Measurements from ENCODE around the gene SH3GL2. TPM values are rescaled to one million over a fixed set of nuclear protein-coding genes. Genes with fewer than 3 reads are reported as not detected.

SH3GL2 gene
- total and polyA plus RNA-seq, 2 donors (not counting 3 experiments of a cell fraction or from before 2014, with no cell fraction given) = 0.12 TPM; not detected in 1

- Histone ChIP-seq H3K79me2 (ENCODE audit: control insufficient read depth, insufficient read depth, low read length) (no peaks in the 10 kb centered on the region), H3K4me3 (replicated peaks in 1 of 3; ENCODE audit: insufficient read depth in 1 of 3, low read depth in 1 of 3, low read length in 3 of 3) (no peak overlapping the region), H3K4me1 (ENCODE audit: control insufficient read depth, extremely low read depth, insufficient read depth, low read length) (no peaks in the 10 kb centered on the region), H3K9ac (replicated peaks; ENCODE audit: extremely low read depth, insufficient read depth, low read length) (no peak overlapping the region), H3K4me2 (ENCODE audit: insufficient read depth, low read length) (no peak overlapping the region), H3K27me3 (ENCODE audit: control insufficient read depth in 2 of 2, insufficient read depth in 2 of 2, low read length in 2 of 2) (no peaks in the 10 kb centered on the region), H4K20me1 (replicated peaks; ENCODE audit: control insufficient read depth, extremely low read depth, insufficient read depth, low read length) (no peaks in the 10 kb centered on the region), H2AFZ (ENCODE audit: low read depth, low read length) (no peak overlapping the region), H3K9me3 (replicated peaks; ENCODE audit: control insufficient read depth, insufficient read depth, low read length) (no peaks in the 10 kb centered on the region), H3K36me3 (ENCODE audit: control insufficient read depth in 2 of 2, extremely low read depth in 1 of 2, insufficient read depth in 2 of 2, low read length in 2 of 2) (no peaks in the 10 kb centered on the region), H3K9me1 (replicated peaks; ENCODE audit: control insufficient read depth, extremely low read depth, insufficient read depth, low read length) (no peaks in the 10 kb centered on the region), H3K27ac (ENCODE audit: insufficient read depth, low read depth, low read length) (no peak overlapping the region)
- FAIRE-seq (no peak), DNase-seq (ENCODE audit: low read depth, low spot score) (no peak)
- dilution Hi-C loops (cut with MboI; ENCODE audit: extremely low pct_ligation_motif_present, low sequenced_read_pairs) = no loop called here
- intact Hi-C loops (cut with micrococcal nuclease) = no loop called here
- ChIA-PET POLR2A (no interaction called here), CTCF (interaction anchor here (1.4 kb wide), 1 partner anchor 10 kb away, joined by 3 read pairs; no protein-coding TSS in a partner anchor)
- TF ChIP-seq POLR2A (IDR thresholded peaks at IDR 0.05; ENCODE audit: low read depth, low read length) = no peak
- no peak for TF ChIP-seq GATA2 (IDR thresholded peaks at IDR 0.05; ENCODE audit: insufficient read depth, insufficient read length, low read depth, low read length)
- TF ChIP-seq, protein P1, sequence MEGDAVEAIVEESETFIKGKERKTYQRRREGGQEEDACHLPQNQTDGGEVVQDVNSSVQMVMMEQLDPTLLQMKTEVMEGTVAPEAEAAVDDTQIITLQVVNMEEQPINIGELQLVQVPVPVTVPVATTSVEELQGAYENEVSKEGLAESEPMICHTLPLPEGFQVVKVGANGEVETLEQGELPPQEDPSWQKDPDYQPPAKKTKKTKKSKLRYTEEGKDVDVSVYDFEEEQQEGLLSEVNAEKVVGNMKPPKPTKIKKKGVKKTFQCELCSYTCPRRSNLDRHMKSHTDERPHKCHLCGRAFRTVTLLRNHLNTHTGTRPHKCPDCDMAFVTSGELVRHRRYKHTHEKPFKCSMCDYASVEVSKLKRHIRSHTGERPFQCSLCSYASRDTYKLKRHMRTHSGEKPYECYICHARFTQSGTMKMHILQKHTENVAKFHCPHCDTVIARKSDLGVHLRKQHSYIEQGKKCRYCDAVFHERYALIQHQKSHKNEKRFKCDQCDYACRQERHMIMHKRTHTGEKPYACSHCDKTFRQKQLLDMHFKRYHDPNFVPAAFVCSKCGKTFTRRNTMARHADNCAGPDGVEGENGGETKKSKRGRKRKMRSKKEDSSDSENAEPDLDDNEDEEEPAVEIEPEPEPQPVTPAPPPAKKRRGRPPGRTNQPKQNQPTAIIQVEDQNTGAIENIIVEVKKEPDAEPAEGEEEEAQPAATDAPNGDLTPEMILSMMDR (IDR thresholded peaks at IDR 0.05; ENCODE audit: extremely low read depth in 1 of 2, insufficient read depth in 1 of 2, low read depth in 1 of 2, low read length in 2 of 2) = no peak
- no peak for TF ChIP-seq MYC (IDR thresholded peaks at IDR 0.05; ENCODE audit: low read depth, low read length)
- TF ChIP-seq JUN (IDR thresholded peaks at IDR 0.05; ENCODE audit: borderline replicate concordance, insufficient read depth, insufficient read length, low read depth) = no peak
- TF ChIP-seq POLR2AphosphoS5 (IDR thresholded peaks at IDR 0.05; ENCODE audit: insufficient read depth, low read depth, low read length) = no peak
- TF ChIP-seq EZH2 (IDR thresholded peaks at IDR 0.05; ENCODE audit: borderline replicate concordance, low read depth, low read length, severe bottlenecking) = no peak
- TF ChIP-seq MAX (IDR thresholded peaks at IDR 0.05; ENCODE audit: insufficient read depth, insufficient read length) = no peak
- no peak for TF ChIP-seq FOS (IDR thresholded peaks at IDR 0.05; ENCODE audit: borderline replicate concordance, insufficient read depth, low read length)
- no TSS peak for BruUV-seq (replicated peaks)
Observed at GRCh38 chr9:17625644-17626388, 47.0 kb downstream of the SH3GL2 start.
